GM19239 (cell line): ENCODE measurements around the gene SKAP2.

ENCODE experiments used
- DNase-seq: peaks from one replicate; pipeline ENCODE4 v3.0.0; 2011; ENCODE audit warnings: low spot score; ENCODE audit not compliant: insufficient read length
- FAIRE-seq: peaks from 2 replicates; lab custom pipeline; 2011; peaks lifted over from hg19 to GRCh38; lab: Jason Lieb, UNC

SKAP2 gene

GRCh38 chr7:26782501-26782900 lies 81.9 kb downstream of the SKAP2 start:
- DNase-seq, result no peak
- FAIRE-seq, result no peak

GRCh38 chr7:26779978-26780595 lies 84.3 kb downstream of the SKAP2 start:
- DNase-seq, result no peak
- FAIRE-seq, result no peak

GRCh38 chr7:26777385-26777784 lies 87.0 kb downstream of the SKAP2 start:
- FAIRE-seq, result no peak
- DNase-seq, result no peak

GRCh38 chr7:26760501-26760900 lies 103.9 kb downstream of the SKAP2 start:
- no peak for FAIRE-seq
- DNase-seq, result no peak

- FAIRE-seq, result no peak
Measured at GRCh38 chr7:26759108-26759507, 105.3 kb downstream of the SKAP2 start.

GRCh38 chr7:26743205-26743604 lies 121.2 kb downstream of the SKAP2 start:
- FAIRE-seq (no peak), DNase-seq (no peak)

More at GRCh38 chr7:26759108-26759507, 105.3 kb downstream of the SKAP2 start:
- DNase-seq, result no peak

- FAIRE-seq, result no peak
- no peak for DNase-seq
Measured at GRCh38 chr7:26735976-26736600, 128.3 kb downstream of the SKAP2 start.

- peak; percentile 70 for FAIRE-seq
Measured at GRCh38 chr7:26729150-26729775, 135.1 kb downstream of the SKAP2 start.

GRCh38 chr7:26726051-26726450 lies 138.3 kb downstream of the SKAP2 start:
- FAIRE-seq (no peak), DNase-seq (no peak)

More at GRCh38 chr7:26729150-26729775, 135.1 kb downstream of the SKAP2 start:
- no peak for DNase-seq

GRCh38 chr7:26724795-26725194 lies 139.6 kb downstream of the SKAP2 start:
- FAIRE-seq, result no peak
- DNase-seq, result no peak

- FAIRE-seq (no peak), DNase-seq (no peak)
Measured at GRCh38 chr7:26723129-26723528, 141.3 kb downstream of the SKAP2 start.

GRCh38 chr7:26721450-26721849 lies 142.9 kb downstream of the SKAP2 start:
- FAIRE-seq, result no peak
- no peak for DNase-seq

- DNase-seq (no peak), FAIRE-seq (no peak)
Measured at GRCh38 chr7:26718063-26718462, 146.3 kb downstream of the SKAP2 start.

GRCh38 chr7:26714438-26714837 lies 150.0 kb downstream of the SKAP2 start:
- DNase-seq (no peak), FAIRE-seq (no peak)

GRCh38 chr7:26714006-26714405 lies 150.4 kb downstream of the SKAP2 start:
- no peak for DNase-seq
- FAIRE-seq, result no peak

- no peak for DNase-seq
- FAIRE-seq, result no peak
Measured at GRCh38 chr7:26709210-26709990, 155.0 kb downstream of the SKAP2 start.

GRCh38 chr7:26705567-26705966 lies 158.8 kb downstream of the SKAP2 start:
- FAIRE-seq (no peak), DNase-seq (no peak)

GRCh38 chr7:26704786-26705185 lies 159.6 kb downstream of the SKAP2 start:
- no peak for FAIRE-seq
- no peak for DNase-seq

GRCh38 chr7:26704036-26704435 lies 160.4 kb downstream of the SKAP2 start:
- DNase-seq, result no peak
- no peak for FAIRE-seq

GRCh38 chr7:26700893-26701292 lies 163.5 kb downstream of the SKAP2 start:
- FAIRE-seq (no peak), DNase-seq (no peak)

GRCh38 chr7:26700386-26700785 lies 164.0 kb downstream of the SKAP2 start:
- DNase-seq, result no peak
- no peak for FAIRE-seq
